Measurements from ENCODE around the gene ATE1.

DNA sequence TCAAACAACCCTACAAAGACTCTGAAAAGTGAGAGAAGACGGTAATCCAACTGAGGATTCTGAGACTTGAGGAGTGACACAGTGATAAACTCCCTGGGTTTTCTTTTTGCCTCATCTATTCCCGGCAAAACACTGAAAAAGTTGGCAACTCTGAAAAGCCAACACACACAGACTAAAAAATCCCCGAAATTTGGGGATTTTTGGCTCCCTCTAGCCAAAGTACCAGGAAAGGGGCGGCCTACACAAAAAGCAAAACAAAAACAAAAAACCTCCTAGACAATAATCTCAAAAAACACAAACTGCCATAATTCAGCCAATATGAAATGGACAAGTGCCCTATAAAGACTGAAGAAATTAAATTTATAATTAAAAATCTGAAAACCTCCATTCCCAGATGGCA, 161.4 kb downstream of the ATE1 start:
- TF ChIP-seq, protein P1, sequence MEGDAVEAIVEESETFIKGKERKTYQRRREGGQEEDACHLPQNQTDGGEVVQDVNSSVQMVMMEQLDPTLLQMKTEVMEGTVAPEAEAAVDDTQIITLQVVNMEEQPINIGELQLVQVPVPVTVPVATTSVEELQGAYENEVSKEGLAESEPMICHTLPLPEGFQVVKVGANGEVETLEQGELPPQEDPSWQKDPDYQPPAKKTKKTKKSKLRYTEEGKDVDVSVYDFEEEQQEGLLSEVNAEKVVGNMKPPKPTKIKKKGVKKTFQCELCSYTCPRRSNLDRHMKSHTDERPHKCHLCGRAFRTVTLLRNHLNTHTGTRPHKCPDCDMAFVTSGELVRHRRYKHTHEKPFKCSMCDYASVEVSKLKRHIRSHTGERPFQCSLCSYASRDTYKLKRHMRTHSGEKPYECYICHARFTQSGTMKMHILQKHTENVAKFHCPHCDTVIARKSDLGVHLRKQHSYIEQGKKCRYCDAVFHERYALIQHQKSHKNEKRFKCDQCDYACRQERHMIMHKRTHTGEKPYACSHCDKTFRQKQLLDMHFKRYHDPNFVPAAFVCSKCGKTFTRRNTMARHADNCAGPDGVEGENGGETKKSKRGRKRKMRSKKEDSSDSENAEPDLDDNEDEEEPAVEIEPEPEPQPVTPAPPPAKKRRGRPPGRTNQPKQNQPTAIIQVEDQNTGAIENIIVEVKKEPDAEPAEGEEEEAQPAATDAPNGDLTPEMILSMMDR (IDR thresholded peaks at IDR 0.05): no peak
- no peak for TF ChIP-seq EP300 (IDR thresholded peaks at IDR 0.05)
- TF ChIP-seq POLR2A (IDR thresholded peaks at IDR 0.05): no peak
